Right atrium auricular region (tissue), 2 donors: ENCODE measurements around the gene SH3GL2. TPM values are rescaled to one million over a fixed set of nuclear protein-coding genes. Genes with fewer than 3 reads are reported as not detected.

ENCODE experiments used
- DNase-seq: peaks from one replicate; pipeline ENCODE4 v3.0.0-alpha.2; 2019; ENCODE audit warnings: low spot score
- H3K27ac ChIP-seq, 2 donors: fragments of 200-600 bp; sonication (generic); 1 replicate in 1 of 2; 2 replicates in 1 of 2; pipeline ENCODE4 v1.5.1; 2016 to 2019
- H3K27me3 ChIP-seq, 2 donors: fragments of 200-600 bp; sonication (generic); one replicate each; pipeline versions ENCODE4 v1.5.1 to v1.6.0; 2017 to 2019
- H3K36me3 ChIP-seq: fragments of 200-600 bp; sonication (generic); one replicate; pipeline ENCODE4 v1.5.1; 2016
- H3K4me1 ChIP-seq, 2 donors: fragments of 200-600 bp; sonication (generic); one replicate each; pipeline versions ENCODE4 v1.5.1 to v1.6.0; 2017 to 2019
- H3K4me3 ChIP-seq, 2 donors: fragments of 200-600 bp; sonication (generic); 1 replicate in 1 of 2; 2 replicates in 1 of 2; pipeline ENCODE4 v1.5.1; 2017 to 2019; ENCODE audit warnings: mild to moderate bottlenecking in 1 of 2, moderate library complexity in 1 of 2
- H3K9me3 ChIP-seq, 2 donors: fragments of 200-600 bp; sonication (generic); one replicate each; pipeline ENCODE4 v1.5.1; 2019
- CTCF ChIP-seq, 2 donors: fragments of 200-600 bp; sonication (generic); IDR thresholded peaks; one replicate each; pipeline ENCODE4 v1.5.1; 2019; ENCODE audit warnings: antibody characterized with exemption in 2 of 2
- total RNA-seq, 2 donors: library from RNA; depleted of rRNA; stranded (reverse); fragments of >200 nt; gene quantifications; one replicate each; pipeline ENCODE4 v1.1.0, GENCODE V29; 2016

SH3GL2 gene
- total RNA-seq, 2 donors from 2014 or later = 0.28 TPM; not detected in 1

- Histone ChIP-seq H3K9me3 (no peaks in the 10 kb centered on the region), H3K36me3 (no peaks in the 10 kb centered on the region), H3K4me3 (no peak overlapping the region), H3K27me3 (no peaks in the 10 kb centered on the region), H3K27ac (no peak overlapping the region), H3K4me1 (no peaks in the 10 kb centered on the region)
- no peak for DNase-seq
- no peak for TF ChIP-seq CTCF (IDR thresholded peaks at IDR 0.05)
Observed at GRCh38 chr9:17695482-17695881, 116.6 kb downstream of the SH3GL2 start.

- H3K36me3 ChIP-seq = no peaks in the 10 kb centered on the region
- no peak for DNase-seq
- H3K27ac ChIP-seq = no peak overlapping the region
- H3K4me1 ChIP-seq = no peaks in the 10 kb centered on the region
- H3K27me3 ChIP-seq = no peaks in the 10 kb centered on the region
- no peak overlapping the region for H3K4me3 ChIP-seq
- TF ChIP-seq CTCF (IDR thresholded peaks at IDR 0.05) = no peak
- no peaks in the 10 kb centered on the region for H3K9me3 ChIP-seq
Observed at GRCh38 chr9:17699615-17700330, 120.9 kb downstream of the SH3GL2 start.

- H3K9me3 ChIP-seq = no peaks in the 10 kb centered on the region
- DNase-seq = no peak
- no peaks in the 10 kb centered on the region for H3K27me3 ChIP-seq
- no peak for TF ChIP-seq CTCF (IDR thresholded peaks at IDR 0.05)
- H3K27ac ChIP-seq = no peak overlapping the region
- H3K4me1 ChIP-seq = no peaks in the 10 kb centered on the region
- H3K4me3 ChIP-seq = no peak overlapping the region
- H3K36me3 ChIP-seq = no peaks in the 10 kb centered on the region
Observed at GRCh38 chr9:17706347-17706746, 127.5 kb downstream of the SH3GL2 start.

- H3K9me3 ChIP-seq = peaks cover 0 to 9% of the 10 kb centered on the region in 2 donors
- no peak for DNase-seq
- H3K36me3 ChIP-seq = no peaks in the 10 kb centered on the region
- TF ChIP-seq CTCF (IDR thresholded peaks at IDR 0.05) = no peak
- no peak overlapping the region for H3K4me3 ChIP-seq
- H3K4me1 ChIP-seq = no peaks in the 10 kb centered on the region
- H3K27ac ChIP-seq = no peak overlapping the region
- H3K27me3 ChIP-seq = no peaks in the 10 kb centered on the region
Observed at GRCh38 chr9:17719053-17719452, 140.2 kb downstream of the SH3GL2 start.

GRCh38 chr9:17721954-17722353 is 143.1 kb downstream of the SH3GL2 start:
- Histone ChIP-seq H3K27ac (no peak overlapping the region), H3K4me1 (no peaks in the 10 kb centered on the region), H3K27me3 (no peaks in the 10 kb centered on the region), H3K36me3 (no peaks in the 10 kb centered on the region), H3K9me3 (peaks cover 0 to 17% of the 10 kb centered on the region in 2 donors), H3K4me3 (no peak overlapping the region)
- DNase-seq = no peak
- TF ChIP-seq CTCF (IDR thresholded peaks at IDR 0.05) = no peak

GRCh38 chr9:17723656-17724055 is 144.8 kb downstream of the SH3GL2 start:
- TF ChIP-seq CTCF (IDR thresholded peaks at IDR 0.05) = no peak
- Histone ChIP-seq H3K9me3 (peaks cover 0 to 17% of the 10 kb centered on the region in 2 donors), H3K4me3 (no peak overlapping the region), H3K36me3 (no peaks in the 10 kb centered on the region), H3K27ac (no peak overlapping the region), H3K4me1 (no peaks in the 10 kb centered on the region), H3K27me3 (no peaks in the 10 kb centered on the region)
- DNase-seq = no peak
